ENCODE results near the gene ZNHIT6. TPM values are rescaled to one million over a fixed set of nuclear protein-coding genes. Genes with fewer than 3 reads are reported as not detected.

The ZNHIT6 gene
- total and polyA plus RNA-seq, 2 donors (not counting 3 experiments of a cell fraction or from before 2014, with no cell fraction given) = 7.3 to 18.8 TPM

GRCh38 chr1:85630493-85630892 lies 77.7 kb downstream of the ZNHIT6 start:
- FAIRE-seq = no peak
- H4K20me1 ChIP-seq (replicated peaks; ENCODE audit: control insufficient read depth, extremely low read depth, insufficient read depth, low read length) = no peaks in the 10 kb centered on the region
- intact Hi-C loops (cut with micrococcal nuclease) (no loop called here), dilution Hi-C loops (cut with MboI; ENCODE audit: extremely low pct_ligation_motif_present, low sequenced_read_pairs) (no loop called here)
- H3K4me3 ChIP-seq (replicated peaks in 1 of 3; ENCODE audit: insufficient read depth in 1 of 3, low read depth in 1 of 3, low read length in 3 of 3) = no peak overlapping the region
- no peaks in the 10 kb centered on the region for H3K36me3 ChIP-seq (ENCODE audit: control insufficient read depth in 2 of 2, extremely low read depth in 1 of 2, insufficient read depth in 2 of 2, low read length in 2 of 2)
- H3K9me3 ChIP-seq (replicated peaks; ENCODE audit: control insufficient read depth, insufficient read depth, low read length) = no peaks in the 10 kb centered on the region
- no peak overlapping the region for H3K27ac ChIP-seq (ENCODE audit: insufficient read depth, low read depth, low read length)
- TF ChIP-seq GATA2 (IDR thresholded peaks at IDR 0.05; ENCODE audit: insufficient read depth, insufficient read length, low read depth, low read length) (no peak), POLR2AphosphoS5 (IDR thresholded peaks at IDR 0.05; ENCODE audit: insufficient read depth, low read depth, low read length) (no peak), MYC (IDR thresholded peaks at IDR 0.05; ENCODE audit: low read depth, low read length) (no peak), EZH2 (IDR thresholded peaks at IDR 0.05; ENCODE audit: borderline replicate concordance, low read depth, low read length, severe bottlenecking) (no peak)
- no TSS peak for BruUV-seq (replicated peaks)
- no peaks in the 10 kb centered on the region for H3K9me1 ChIP-seq (replicated peaks; ENCODE audit: control insufficient read depth, extremely low read depth, insufficient read depth, low read length)
- H3K79me2 ChIP-seq (ENCODE audit: control insufficient read depth, insufficient read depth, low read length) = no peaks in the 10 kb centered on the region
- no peaks in the 10 kb centered on the region for H3K27me3 ChIP-seq (ENCODE audit: control insufficient read depth in 2 of 2, insufficient read depth in 2 of 2, low read length in 2 of 2)
- CTCF ChIA-PET = interaction anchor here (2.3 to 3.6 kb wide), 5 partner anchors 11 to 322 kb away, joined by 7 to 25 read pairs (median 16); no protein-coding TSS in a partner anchor
- H3K4me2 ChIP-seq (ENCODE audit: insufficient read depth, low read length) = no peak overlapping the region
- DNase-seq (ENCODE audit: low read depth, low spot score) = no peak
- H3K4me1 ChIP-seq (ENCODE audit: control insufficient read depth, extremely low read depth, insufficient read depth, low read length) = peaks cover 25% of the 10 kb centered on the region
- POLR2A ChIA-PET = interaction anchor here (0.7 to 3.0 kb wide), 2 partner anchors 45 to 689 kb away, joined by 3 to 30 read pairs; no protein-coding TSS in a partner anchor
- H2AFZ ChIP-seq (ENCODE audit: low read depth, low read length) = no peak overlapping the region
- no peak overlapping the region for H3K9ac ChIP-seq (replicated peaks; ENCODE audit: extremely low read depth, insufficient read depth, low read length)

- H3K9me3 ChIP-seq (replicated peaks; ENCODE audit: control insufficient read depth, insufficient read depth, low read length) = no peaks in the 10 kb centered on the region
- no peak for FAIRE-seq
- ChIA-PET CTCF (interaction anchor here (0.7 to 3.6 kb wide), 15 partner anchors 10 to 375 kb away, joined by 3 to 25 read pairs (median 6); partner anchors contain the start of gene CCN1), POLR2A (interaction anchor here (0.7 to 3.0 kb wide), 4 partner anchors 23 to 79 kb away, joined by 3 to 30 read pairs (median 4); partner anchors contain the start of gene ZNHIT6)
- intact Hi-C loops (cut with micrococcal nuclease) = loop anchor here (1.0 to 5.0 kb wide), 3 partner anchors 22 to 182 kb away; no protein-coding TSS in a partner anchor
- H4K20me1 ChIP-seq (replicated peaks; ENCODE audit: control insufficient read depth, extremely low read depth, insufficient read depth, low read length) = no peaks in the 10 kb centered on the region
- BruUV-seq (replicated peaks) = no TSS peak
- no peaks in the 10 kb centered on the region for H3K27me3 ChIP-seq (ENCODE audit: control insufficient read depth in 2 of 2, insufficient read depth in 2 of 2, low read length in 2 of 2)
- peaks cover 25% of the 10 kb centered on the region for H3K4me1 ChIP-seq (ENCODE audit: control insufficient read depth, extremely low read depth, insufficient read depth, low read length)
- dilution Hi-C loops (cut with MboI; ENCODE audit: extremely low pct_ligation_motif_present, low sequenced_read_pairs) = no loop called here
- H3K27ac ChIP-seq (ENCODE audit: insufficient read depth, low read depth, low read length) = peak overlapping the region; percentile 76
- no peaks in the 10 kb centered on the region for H3K9me1 ChIP-seq (replicated peaks; ENCODE audit: control insufficient read depth, extremely low read depth, insufficient read depth, low read length)
- H3K4me2 ChIP-seq (ENCODE audit: insufficient read depth, low read length) = peak overlapping the region; percentile 41
- no peaks in the 10 kb centered on the region for H3K36me3 ChIP-seq (ENCODE audit: control insufficient read depth in 2 of 2, extremely low read depth in 1 of 2, insufficient read depth in 2 of 2, low read length in 2 of 2)
- no peak overlapping the region for H3K4me3 ChIP-seq (replicated peaks in 1 of 3; ENCODE audit: insufficient read depth in 1 of 3, low read depth in 1 of 3, low read length in 3 of 3)
- no peak for DNase-seq (ENCODE audit: low read depth, low spot score)
- H3K79me2 ChIP-seq (ENCODE audit: control insufficient read depth, insufficient read depth, low read length) = no peaks in the 10 kb centered on the region
- peak overlapping the region; percentile 62 for H2AFZ ChIP-seq (ENCODE audit: low read depth, low read length)
- no peak for TF ChIP-seq FOS (IDR thresholded peaks at IDR 0.05; ENCODE audit: borderline replicate concordance, insufficient read depth, low read length)
- no peak for TF ChIP-seq POLR2A (IDR thresholded peaks at IDR 0.05; ENCODE audit: low read depth, low read length)
- TF ChIP-seq JUN (IDR thresholded peaks at IDR 0.05; ENCODE audit: borderline replicate concordance, insufficient read depth, insufficient read length, low read depth) = no peak
- peak; percentile 4 for TF ChIP-seq POLR2AphosphoS5 (IDR thresholded peaks at IDR 0.05; ENCODE audit: insufficient read depth, low read depth, low read length)
- no peak for TF ChIP-seq CTCF (IDR thresholded peaks at IDR 0.05; ENCODE audit: extremely low read depth in 1 of 2, insufficient read depth in 1 of 2, low read depth in 1 of 2, low read length in 2 of 2)
- no peak for TF ChIP-seq MYC (IDR thresholded peaks at IDR 0.05; ENCODE audit: low read depth, low read length)
- H3K9ac ChIP-seq (replicated peaks; ENCODE audit: extremely low read depth, insufficient read depth, low read length) = peak overlapping the region; percentile 64
These were observed 78.7 kb downstream of the ZNHIT6 start for GRCh38 chr1:85629532-85629920.
